Stomach (tissue), 9 donors: ENCODE measurements around the gene KEAP1. TPM values are rescaled to one million over a fixed set of nuclear protein-coding genes. Genes with fewer than 3 reads are reported as not detected.

Source experiments
- DNase-seq, 2 donors: peaks; one replicate each; pipeline versions ENCODE4 v3.0.0 to v3.0.0-alpha.2; 2013 to 2019
- H3K27ac ChIP-seq, 5 donors: fragments of 200-600 bp in 4 of 5; sonication (generic) in 4 of 5; one replicate each; pipeline ENCODE4 v1.5.1; 2013 to 2019; ENCODE audit warnings: mild to moderate bottlenecking in 1 of 5, moderate library complexity in 1 of 5
- H3K27me3 ChIP-seq, 3 donors: fragments of 200-600 bp; sonication (generic); one replicate each; pipeline ENCODE4 v1.5.1; 2017 to 2019; ENCODE audit warnings: mixed run types in 1 of 3
- H3K36me3 ChIP-seq, 4 donors: fragments of 200-600 bp; sonication (generic); 1 replicate in 3 of 4; 2 replicates in 1 of 4; pipeline ENCODE4 v1.5.1; 2016 to 2019
- H3K4me1 ChIP-seq, 4 donors: fragments of 200-600 bp; sonication (generic); one replicate each; pipeline ENCODE4 v1.5.1; 2016 to 2019
- H3K4me3 ChIP-seq, 4 donors: fragments of 200-600 bp; sonication (generic) in 3 of 4; one replicate each; pipeline ENCODE4 v1.5.1; 2016 to 2019; ENCODE audit warnings: mild to moderate bottlenecking in 1 of 4
- H3K9me3 ChIP-seq, 4 donors: fragments of 200-600 bp; sonication (generic); one replicate each; pipeline ENCODE4 v1.5.1; 2016 to 2019
- EP300 ChIP-seq: sonication (generic); formaldehyde crosslinking; IDR thresholded peaks from one replicate; pipeline ENCODE4 v1.6.1; 2017; ENCODE audit warnings: antibody characterized with exemption
- POLR2A ChIP-seq, 4 donors: fragments of 450-650 bp; IDR thresholded peaks; one replicate each; pipeline ENCODE4 v1.6.1; 2016; ENCODE audit warnings: antibody characterized with exemption in 4 of 4, control low read depth in 2 of 4, mild to moderate bottlenecking in 1 of 4, moderate library complexity in 1 of 4
- POLR2AphosphoS5 ChIP-seq, 3 donors: sonication (generic); formaldehyde crosslinking; IDR thresholded peaks; one replicate each; pipeline ENCODE4 v1.6.1; 2016; ENCODE audit warnings: antibody characterized with exemption in 3 of 3
- WGBS, 5 donors: extraction: QIAGEN DNeasy Blood & Tissue Kit in 3 of 5; methylation state at CpG; one replicate each; pipeline versions ENCODE4 v1.1.5 to v1.1.7; 2013 to 2018; 5-methylcytosine and 5-hydroxymethylcytosine counted together
- intact Hi-C: fragments of 100-400 bp; cut with DNase I; formaldehyde crosslinking; loops from one replicate; pipeline ENCODE4 v1.15.1; 2023; ENCODE audit warnings: low total_unique reads
- polyA plus RNA-seq, 3 donors: library from polyadenylated mRNA; stranded (reverse); fragments of 200-250 nt; gene quantifications; one replicate each; pipeline ENCODE4 v1.2.3, GENCODE V29; 2013
- total RNA-seq, 5 donors: library from RNA; depleted of rRNA; stranded (reverse); fragments of >200 nt; gene quantifications; one replicate each; pipeline versions ENCODE4 v1.1.0 to v1.2.3, GENCODE V29; 2014 to 2016
- TF ChIP-seq, protein P1 (sequence below), 7 experiments: fragments of 450-650 bp in 4 of 7; fragments of 200-600 bp in 3 of 7; sonication (generic) in 3 of 7; IDR thresholded peaks; one replicate each; pipeline ENCODE4 v1.5.1; 2016 to 2019; ENCODE audit warnings: antibody characterized with exemption in 7 of 7, control low read depth in 2 of 7, mild to moderate bottlenecking in 1 of 7
- donor health status: healthy with polysubstance abuse.
- donor health status: Bipolar disorder and iron deficiency.
- donor health status: healthy.

KEAP1 gene
- total and polyA plus RNA-seq, 8 donors = 15.8 to 88.1 (median 37.4) TPM

DNA sequence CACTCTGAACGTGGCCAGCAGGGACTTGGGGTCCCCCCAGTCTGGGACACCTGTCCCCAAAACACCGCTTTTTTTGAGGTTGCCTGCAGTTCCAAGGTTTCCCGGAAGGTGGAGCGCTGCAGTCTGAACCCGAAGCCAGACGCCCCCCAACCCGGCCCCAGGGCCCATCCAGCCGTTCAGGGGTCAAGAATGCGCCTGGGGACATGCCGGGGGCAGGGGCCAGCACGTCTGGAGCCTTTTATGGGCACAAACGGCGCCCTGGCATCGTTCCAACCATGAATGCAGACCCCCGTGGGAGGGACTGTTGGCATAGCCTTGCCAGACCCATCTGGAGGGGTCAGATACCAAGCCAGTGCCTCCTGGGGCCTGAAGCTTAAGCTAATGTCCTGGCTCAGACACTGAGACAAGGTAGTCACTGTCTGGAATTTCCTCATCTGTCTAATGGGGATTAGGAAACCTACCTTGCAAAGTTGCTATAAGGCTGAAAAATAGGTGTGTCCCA lies 7.2 kb upstream of the KEAP1 start:
- intact Hi-C loops = no loop called here
- H3K27ac ChIP-seq = no peak overlapping the region
- H3K4me1 ChIP-seq = peaks cover 9 to 25% (median 21%) of the 10 kb centered on the region in 4 donors
- DNase-seq = peak in 1 of 2 donors; percentile 52
- no peaks in the 10 kb centered on the region for H3K9me3 ChIP-seq
- 4 to 11% (median 6%) methylated on average over 11 to 15 of the region's 15 CpGs for WGBS, 5 donors
- H3K4me3 ChIP-seq = no peak overlapping the region
- TF ChIP-seq EP300 = no peak
- TF ChIP-seq, protein P1, sequence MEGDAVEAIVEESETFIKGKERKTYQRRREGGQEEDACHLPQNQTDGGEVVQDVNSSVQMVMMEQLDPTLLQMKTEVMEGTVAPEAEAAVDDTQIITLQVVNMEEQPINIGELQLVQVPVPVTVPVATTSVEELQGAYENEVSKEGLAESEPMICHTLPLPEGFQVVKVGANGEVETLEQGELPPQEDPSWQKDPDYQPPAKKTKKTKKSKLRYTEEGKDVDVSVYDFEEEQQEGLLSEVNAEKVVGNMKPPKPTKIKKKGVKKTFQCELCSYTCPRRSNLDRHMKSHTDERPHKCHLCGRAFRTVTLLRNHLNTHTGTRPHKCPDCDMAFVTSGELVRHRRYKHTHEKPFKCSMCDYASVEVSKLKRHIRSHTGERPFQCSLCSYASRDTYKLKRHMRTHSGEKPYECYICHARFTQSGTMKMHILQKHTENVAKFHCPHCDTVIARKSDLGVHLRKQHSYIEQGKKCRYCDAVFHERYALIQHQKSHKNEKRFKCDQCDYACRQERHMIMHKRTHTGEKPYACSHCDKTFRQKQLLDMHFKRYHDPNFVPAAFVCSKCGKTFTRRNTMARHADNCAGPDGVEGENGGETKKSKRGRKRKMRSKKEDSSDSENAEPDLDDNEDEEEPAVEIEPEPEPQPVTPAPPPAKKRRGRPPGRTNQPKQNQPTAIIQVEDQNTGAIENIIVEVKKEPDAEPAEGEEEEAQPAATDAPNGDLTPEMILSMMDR (IDR thresholded peaks at IDR 0.05) = peak in 4 of 7 experiments; percentile 40 to 73 (median 56)
- H3K27me3 ChIP-seq = peaks cover 20 to 70% (median 54%) of the 10 kb centered on the region in 3 donors
- no peaks in the 10 kb centered on the region for H3K36me3 ChIP-seq

DNA sequence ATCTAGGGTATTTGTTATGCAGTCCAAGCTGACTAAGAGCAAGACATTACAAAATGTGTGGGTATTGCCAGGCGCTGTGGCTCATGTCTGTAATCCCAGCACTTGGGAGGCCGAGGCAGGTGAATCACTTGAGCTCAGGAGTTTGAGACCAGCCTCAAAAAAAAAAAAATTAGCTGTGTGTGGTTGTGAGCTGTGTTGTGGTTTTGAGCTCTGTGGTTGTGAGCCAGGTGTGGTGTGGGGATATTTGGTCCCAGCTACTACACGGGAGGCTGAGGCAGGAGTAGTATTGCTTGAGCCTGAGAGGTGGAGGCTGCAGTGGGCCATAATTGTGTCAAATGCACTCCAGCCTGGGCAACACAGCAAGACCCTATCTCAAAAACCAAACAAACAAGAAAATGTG lies 5.6 kb upstream of the KEAP1 start:
- Histone ChIP-seq H3K27ac (no peak overlapping the region), H3K36me3 (no peaks in the 10 kb centered on the region), H3K4me3 (no peak overlapping the region), H3K27me3 (peaks cover 4 to 53% (median 37%) of the 10 kb centered on the region in 3 donors), H3K4me1 (peaks cover 0 to 19% (median 11%) of the 10 kb centered on the region in 4 donors), H3K9me3 (no peaks in the 10 kb centered on the region)
- WGBS, 5 donors = 74 to 85% (median 76%) methylated on average over 3 of the region's 3 CpGs
- intact Hi-C loops = no loop called here
- no peak for DNase-seq
- TF ChIP-seq POLR2AphosphoS5 (IDR thresholded peaks at IDR 0.05) = no peak
- TF ChIP-seq, protein P1 (IDR thresholded peaks at IDR 0.05) = no peak
- TF ChIP-seq POLR2A (IDR thresholded peaks at IDR 0.05) = no peak
- TF ChIP-seq EP300 = no peak

DNA sequence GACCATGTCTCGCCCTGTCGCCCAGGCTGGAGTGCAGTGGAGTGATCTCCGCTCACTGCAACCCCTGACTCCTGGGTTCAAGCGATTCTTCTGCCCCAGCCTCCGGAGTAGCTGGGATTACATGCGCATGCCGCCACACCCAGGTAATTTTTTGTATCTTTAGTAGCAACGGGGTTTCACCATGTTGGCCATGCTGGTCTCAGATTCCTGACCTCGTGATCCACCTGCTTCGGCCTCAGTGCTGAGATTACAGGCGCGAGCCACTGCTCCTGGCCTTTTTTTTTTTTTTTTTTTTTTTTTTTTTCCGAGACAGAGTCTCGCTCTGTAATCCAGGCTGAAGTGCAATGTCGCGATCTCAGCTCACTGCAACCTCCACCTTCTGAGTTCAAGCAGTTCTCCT lies 4.9 kb upstream of the KEAP1 start:
- 65 to 82% (median 77%) methylated on average over 16 of the region's 16 CpGs for WGBS, 5 donors
- Histone ChIP-seq H3K4me3 (no peak overlapping the region), H3K9me3 (no peaks in the 10 kb centered on the region), H3K4me1 (peaks cover 0 to 22% (median 16%) of the 10 kb centered on the region in 4 donors), H3K27ac (no peak overlapping the region), H3K36me3 (no peaks in the 10 kb centered on the region), H3K27me3 (peaks cover 0 to 46% (median 30%) of the 10 kb centered on the region in 3 donors)
- intact Hi-C loops = no loop called here
- DNase-seq = no peak
- TF ChIP-seq, protein P1 (IDR thresholded peaks at IDR 0.05) = no peak
- TF ChIP-seq POLR2A (IDR thresholded peaks at IDR 0.05) (no peak), POLR2AphosphoS5 (IDR thresholded peaks at IDR 0.05) (no peak), EP300 (no peak)

DNA sequence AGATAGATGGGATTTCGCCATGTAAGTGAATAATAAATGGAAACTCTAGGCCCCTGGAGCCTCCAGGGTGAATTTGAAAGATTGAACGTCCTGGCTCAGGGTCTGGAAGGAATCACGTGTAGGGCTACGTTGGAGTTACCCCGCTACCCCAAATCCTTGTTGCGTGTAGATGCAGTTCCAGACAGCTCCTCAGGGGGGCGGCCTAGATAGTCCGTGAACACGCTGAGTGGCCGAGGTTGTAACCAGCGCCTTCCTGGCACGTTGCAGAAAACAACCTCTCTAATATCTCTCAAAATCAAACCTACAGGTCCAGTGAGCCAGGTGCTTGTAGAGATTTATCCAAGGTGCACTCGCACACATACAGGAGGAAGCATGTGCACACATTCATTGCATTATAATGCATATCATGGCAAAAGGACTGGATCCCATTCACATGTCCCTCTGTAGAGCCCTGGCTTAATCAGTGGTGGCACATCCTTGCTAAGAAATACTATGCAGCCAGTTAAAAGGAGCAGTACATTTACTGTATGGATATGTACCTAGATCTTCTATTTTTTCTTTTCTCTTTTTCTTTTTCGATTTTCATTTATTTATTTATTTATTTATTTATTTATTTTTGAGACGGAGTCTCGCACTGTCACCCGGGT lies 2.5 kb upstream of the KEAP1 start:
- 26 to 30% (median 27%) methylated on average over 17 of the region's 17 CpGs for WGBS, 5 donors
- Histone ChIP-seq H3K9me3 (no peaks in the 10 kb centered on the region), H3K36me3 (no peaks in the 10 kb centered on the region), H3K4me3 (no peak overlapping the region), H3K4me1 (peaks cover 11 to 35% (median 29%) of the 10 kb centered on the region in 4 donors), H3K27ac (no peak overlapping the region), H3K27me3 (peaks cover 0 to 23% (median 14%) of the 10 kb centered on the region in 3 donors)
- TF ChIP-seq, protein P1 (IDR thresholded peaks at IDR 0.05) = peak in 5 of 7 experiments; percentile 69 to 82 (median 77)
- TF ChIP-seq POLR2AphosphoS5 (IDR thresholded peaks at IDR 0.05) (peak in 1 of 3 donors; percentile 14), POLR2A (IDR thresholded peaks at IDR 0.05) (no peak)
- intact Hi-C loops = no loop called here
- peak; percentile 85 to 88 for DNase-seq
